Psoas muscle (tissue), 8 donors: ENCODE measurements around the gene GCH1. TPM values are rescaled to one million over a fixed set of nuclear protein-coding genes. Genes with fewer than 3 reads are reported as not detected.
A peak's percentile ranks its signal among the peaks of the same experiment; 100 is the strongest.

Experiments
- ATAC-seq, 4 donors: fragments of 200-7000 bp; cut with Tn5 transposase; one replicate each; pipeline ENCODE4 v1.9.1; 2020; ENCODE audit warnings: moderate library complexity in 3 of 4, mild to moderate bottlenecking in 2 of 4
- DNase-seq, 2 donors: peaks; one replicate each; pipeline ENCODE4 v3.0.0-alpha.2; 2020
- H3K27ac ChIP-seq: fragments of 200-600 bp; one replicate; pipeline ENCODE4 v1.8.0; 2022
- H3K27me3 ChIP-seq, 3 donors: fragments of 200-600 bp in 1 of 3; one replicate each; pipeline versions ENCODE4 v1.6.1 to v1.8.0; 2013 to 2022; ENCODE audit warnings: low read length in 2 of 3, mild to moderate bottlenecking in 2 of 3, moderate library complexity in 1 of 3; ENCODE audit not compliant: insufficient read depth in 3 of 3
- H3K36me3 ChIP-seq, 2 donors: fragments of 200-600 bp in 1 of 2; one replicate each; pipeline versions ENCODE4 v1.6.1 to v1.8.0; 2013 to 2022; ENCODE audit warnings: low read depth in 1 of 2, mild to moderate bottlenecking in 1 of 2, moderate library complexity in 1 of 2; ENCODE audit not compliant: insufficient read depth in 1 of 2
- H3K4me1 ChIP-seq: fragments of 200-600 bp; one replicate; pipeline ENCODE4 v1.8.0; 2022
- H3K4me3 ChIP-seq: fragments of 200-600 bp; one replicate; pipeline ENCODE4 v1.8.0; 2022; ENCODE audit warnings: mild to moderate bottlenecking
- H3K9me3 ChIP-seq: fragments of 200-600 bp; one replicate; pipeline ENCODE4 v1.8.0; 2022
- WGBS, 3 donors: extraction: QIAGEN DNeasy Blood & Tissue Kit; methylation state at CpG; one replicate each; pipeline versions ENCODE4 v1.1.6 to v1.1.7; 2013; 5-methylcytosine and 5-hydroxymethylcytosine counted together
- intact Hi-C, 2 donors: fragments of 100-400 bp; cut with DNase I; formaldehyde crosslinking; loops; one replicate each; pipeline versions ENCODE4 v1.11.0 to v1.14.2; 2022
- polyA plus RNA-seq, 3 donors: library from polyadenylated mRNA; stranded (reverse); fragments of 200-250 nt; gene quantifications; one replicate each; pipeline ENCODE4 v1.2.3, GENCODE V29; 2013
- total RNA-seq, 4 donors: library from RNA; stranded (reverse); fragmentation: NEBNext Ultra II Directional in 2 of 4; extraction: Animal tissue kit (Norgen Biotek cat#: 25700) in 2 of 4; gene quantifications; one replicate each; pipeline versions ENCODE4 v1.2.1 to v1.2.4, GENCODE V29; 2021 to 2023
- TF ChIP-seq, protein P1 (sequence below): fragments of 200-600 bp; IDR thresholded peaks from one replicate; pipeline ENCODE4 v1.8.0; 2022; ENCODE audit warnings: antibody characterized with exemption
- donor health status: healthy with polysubstance abuse.
- donor health status: DM: no; HTN: no; CAD: no; lungs with moderate emphysema.
- donor health status: Bipolar disorder and iron deficiency.
- donor health status: healthy.
- donor health status: DM: yes; HTN: yes; CAD: no.
- donor health status: DM: no; HTN: no; CAD: no.
- donor health status: DM: no; HTN: no; CAD: no.
- donor health status: DM: yes; HTN: yes; CAD: no.

The GCH1 gene
- total and polyA plus RNA-seq, 7 donors, result 0.65 to 1.4 (median 1.1) TPM

GRCh38 chr14:54864526-54864925 lies 38.1 kb downstream of the GCH1 start:
- intact Hi-C loops, result no loop called here
- ATAC-seq (no peak), DNase-seq (no peak)
- no peak overlapping the region for H3K4me3 ChIP-seq
- TF ChIP-seq, protein P1, sequence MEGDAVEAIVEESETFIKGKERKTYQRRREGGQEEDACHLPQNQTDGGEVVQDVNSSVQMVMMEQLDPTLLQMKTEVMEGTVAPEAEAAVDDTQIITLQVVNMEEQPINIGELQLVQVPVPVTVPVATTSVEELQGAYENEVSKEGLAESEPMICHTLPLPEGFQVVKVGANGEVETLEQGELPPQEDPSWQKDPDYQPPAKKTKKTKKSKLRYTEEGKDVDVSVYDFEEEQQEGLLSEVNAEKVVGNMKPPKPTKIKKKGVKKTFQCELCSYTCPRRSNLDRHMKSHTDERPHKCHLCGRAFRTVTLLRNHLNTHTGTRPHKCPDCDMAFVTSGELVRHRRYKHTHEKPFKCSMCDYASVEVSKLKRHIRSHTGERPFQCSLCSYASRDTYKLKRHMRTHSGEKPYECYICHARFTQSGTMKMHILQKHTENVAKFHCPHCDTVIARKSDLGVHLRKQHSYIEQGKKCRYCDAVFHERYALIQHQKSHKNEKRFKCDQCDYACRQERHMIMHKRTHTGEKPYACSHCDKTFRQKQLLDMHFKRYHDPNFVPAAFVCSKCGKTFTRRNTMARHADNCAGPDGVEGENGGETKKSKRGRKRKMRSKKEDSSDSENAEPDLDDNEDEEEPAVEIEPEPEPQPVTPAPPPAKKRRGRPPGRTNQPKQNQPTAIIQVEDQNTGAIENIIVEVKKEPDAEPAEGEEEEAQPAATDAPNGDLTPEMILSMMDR, result no peak
- H3K36me3 ChIP-seq, result no peaks in the 10 kb centered on the region
- H3K9me3 ChIP-seq, result no peaks in the 10 kb centered on the region
- no peaks in the 10 kb centered on the region for H3K4me1 ChIP-seq
- no peaks in the 10 kb centered on the region for H3K27me3 ChIP-seq
- H3K27ac ChIP-seq, result no peak overlapping the region

- Histone ChIP-seq H3K36me3 (no peaks in the 10 kb centered on the region), H3K27ac (no peak overlapping the region), H3K9me3 (no peaks in the 10 kb centered on the region), H3K4me3 (no peak overlapping the region), H3K4me1 (no peaks in the 10 kb centered on the region), H3K27me3 (no peaks in the 10 kb centered on the region)
- TF ChIP-seq, protein P1, result no peak
- WGBS, 3 donors, result 70 to 86% (median 77%) methylated on average over 1 of the region's 1 CpG
- intact Hi-C loops, result no loop called here
- DNase-seq (no peak), ATAC-seq (peak in 3 of 4 donors; percentile 57 to 79 (median 69))
Observed at GRCh38 chr14:54857830-54858269, 44.8 kb downstream of the GCH1 start.

- H3K4me1 ChIP-seq, result no peaks in the 10 kb centered on the region
- no peak overlapping the region for H3K27ac ChIP-seq
- intact Hi-C loops, result no loop called here
- TF ChIP-seq, protein P1, result no peak
- H3K9me3 ChIP-seq, result no peaks in the 10 kb centered on the region
- ATAC-seq (no peak), DNase-seq (no peak)
- WGBS, 3 donors, result 96 to 97% (median 97%) methylated on average over 4 of the region's 4 CpGs
- H3K27me3 ChIP-seq, result no peaks in the 10 kb centered on the region
- no peak overlapping the region for H3K4me3 ChIP-seq
- no peaks in the 10 kb centered on the region for H3K36me3 ChIP-seq
Observed at GRCh38 chr14:54856152-54856551, 46.5 kb downstream of the GCH1 start.

- DNase-seq (no peak), ATAC-seq (no peak)
- Histone ChIP-seq H3K27ac (no peak overlapping the region), H3K4me3 (no peak overlapping the region), H3K36me3 (no peaks in the 10 kb centered on the region), H3K9me3 (no peaks in the 10 kb centered on the region), H3K27me3 (no peaks in the 10 kb centered on the region), H3K4me1 (no peaks in the 10 kb centered on the region)
- WGBS, 3 donors, result 24 to 49% (median 31%) methylated on average over 2 of the region's 2 CpGs
- intact Hi-C loops, result no loop called here
- TF ChIP-seq, protein P1, result no peak
Observed at GRCh38 chr14:54854181-54854580, 48.4 kb downstream of the GCH1 start.

DNA sequence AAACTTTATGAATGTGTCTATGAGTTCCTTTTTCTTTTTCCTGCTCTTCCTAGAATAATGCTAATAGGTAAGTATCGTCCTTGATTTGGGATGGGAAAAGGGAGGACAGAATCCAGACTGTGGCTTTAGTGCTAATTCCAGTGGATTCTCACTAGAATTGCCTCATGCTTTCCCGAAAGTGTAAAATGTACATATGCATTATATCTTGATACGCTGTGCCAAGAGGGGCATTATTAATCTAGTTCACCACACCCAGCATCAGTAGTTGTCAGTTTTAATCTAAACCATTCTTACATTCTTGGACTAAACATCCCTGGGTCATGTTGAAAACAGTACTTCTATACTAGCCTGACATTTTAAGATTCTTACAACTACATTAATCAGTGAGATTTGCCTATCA lies 49.3 kb downstream of the GCH1 start:
- Histone ChIP-seq H3K27me3 (no peaks in the 10 kb centered on the region), H3K36me3 (no peaks in the 10 kb centered on the region), H3K27ac (no peak overlapping the region), H3K4me1 (no peaks in the 10 kb centered on the region), H3K9me3 (no peaks in the 10 kb centered on the region), H3K4me3 (no peak overlapping the region)
- 85 to 89% (median 86%) methylated on average over 3 of the region's 3 CpGs for WGBS, 3 donors
- DNase-seq, result no peak
- intact Hi-C loops, result no loop called here
- ATAC-seq, result no peak
- TF ChIP-seq, protein P1, result no peak
